ENCODE data around the gene NACC1. TPM values are rescaled to one million over a fixed set of nuclear protein-coding genes. Genes with fewer than 3 reads are reported as not detected.

Gene NACC1
- total and polyA plus RNA-seq, 2 of the 8 experiments (the other 6 are each of a cell fraction or from before 2014, with no cell fraction given), result 234 to 301 TPM

GRCh38 chr19:13127051-13127450 is 9.0 kb downstream of the NACC1 start (continued):
- TF ChIP-seq, protein P1, sequence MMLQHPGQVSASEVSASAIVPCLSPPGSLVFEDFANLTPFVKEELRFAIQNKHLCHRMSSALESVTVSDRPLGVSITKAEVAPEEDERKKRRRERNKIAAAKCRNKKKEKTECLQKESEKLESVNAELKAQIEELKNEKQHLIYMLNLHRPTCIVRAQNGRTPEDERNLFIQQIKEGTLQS (IDR thresholded peaks at IDR 0.05; ENCODE audit: insufficient read depth, low read depth, low read length), result no peak
- TF ChIP-seq RXRA (IDR thresholded peaks at IDR 0.05; ENCODE audit: insufficient read depth, low read depth, low read length) (no peak), TAF1 (IDR thresholded peaks at IDR 0.05; ENCODE audit: low read depth, low read length) (no peak), SP1 (IDR thresholded peaks at IDR 0.05; ENCODE audit: low read depth, low read length) (no peak), RAD21 (IDR thresholded peaks at IDR 0.05 in 1 of 2, conservative IDR thresholded peaks at IDR 0.05 in 1 of 2; ENCODE audit: low read depth in 2 of 2, low read length in 2 of 2) (no peak), SIX5 (IDR thresholded peaks at IDR 0.05; ENCODE audit: low read depth, low read length) (no peak), TAF7 (optimal IDR thresholded peaks at IDR 0.05; ENCODE audit: borderline replicate concordance, low read depth, low read length) (no peak), CEBPB (IDR thresholded peaks at IDR 0.05; ENCODE audit: low read depth, low read length) (no peak), GABPA (IDR thresholded peaks at IDR 0.05; ENCODE audit: borderline replicate concordance, insufficient read depth, low read length) (no peak)

Measured in H1 (cell line).